Measurements from ENCODE around the gene PDE2A.

Gene PDE2A

DNA sequence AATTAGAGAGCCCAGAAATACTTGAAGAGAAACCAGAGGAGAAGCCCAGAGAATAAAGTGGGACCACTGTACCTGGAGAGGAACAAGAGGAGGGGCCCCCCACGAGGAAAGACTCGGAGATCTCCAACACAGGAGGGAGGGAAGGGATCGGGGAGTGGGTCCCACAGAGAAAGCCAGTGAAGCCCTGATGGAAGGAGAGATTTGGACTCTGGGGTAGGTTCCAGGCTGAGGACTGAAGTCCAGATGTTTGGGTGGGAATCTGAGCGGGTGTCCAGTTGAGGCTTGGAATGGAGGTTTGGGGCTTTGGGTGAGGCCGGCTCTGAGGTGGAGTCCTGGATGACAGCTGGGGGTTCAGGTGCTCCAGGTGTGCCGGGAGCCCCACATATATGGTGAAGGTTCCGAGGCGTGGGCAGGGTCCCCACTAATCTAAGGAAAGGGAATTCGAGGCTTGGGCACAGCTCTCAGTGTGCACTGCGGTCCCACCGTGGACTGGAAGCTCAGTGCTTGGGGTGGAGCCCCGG, 32.6 kb downstream of the PDE2A start:
- TF ChIP-seq, protein P1, sequence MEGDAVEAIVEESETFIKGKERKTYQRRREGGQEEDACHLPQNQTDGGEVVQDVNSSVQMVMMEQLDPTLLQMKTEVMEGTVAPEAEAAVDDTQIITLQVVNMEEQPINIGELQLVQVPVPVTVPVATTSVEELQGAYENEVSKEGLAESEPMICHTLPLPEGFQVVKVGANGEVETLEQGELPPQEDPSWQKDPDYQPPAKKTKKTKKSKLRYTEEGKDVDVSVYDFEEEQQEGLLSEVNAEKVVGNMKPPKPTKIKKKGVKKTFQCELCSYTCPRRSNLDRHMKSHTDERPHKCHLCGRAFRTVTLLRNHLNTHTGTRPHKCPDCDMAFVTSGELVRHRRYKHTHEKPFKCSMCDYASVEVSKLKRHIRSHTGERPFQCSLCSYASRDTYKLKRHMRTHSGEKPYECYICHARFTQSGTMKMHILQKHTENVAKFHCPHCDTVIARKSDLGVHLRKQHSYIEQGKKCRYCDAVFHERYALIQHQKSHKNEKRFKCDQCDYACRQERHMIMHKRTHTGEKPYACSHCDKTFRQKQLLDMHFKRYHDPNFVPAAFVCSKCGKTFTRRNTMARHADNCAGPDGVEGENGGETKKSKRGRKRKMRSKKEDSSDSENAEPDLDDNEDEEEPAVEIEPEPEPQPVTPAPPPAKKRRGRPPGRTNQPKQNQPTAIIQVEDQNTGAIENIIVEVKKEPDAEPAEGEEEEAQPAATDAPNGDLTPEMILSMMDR (IDR thresholded peaks at IDR 0.05; ENCODE audit: unreplicated experiment in 3 of 3) = no peak

DNA sequence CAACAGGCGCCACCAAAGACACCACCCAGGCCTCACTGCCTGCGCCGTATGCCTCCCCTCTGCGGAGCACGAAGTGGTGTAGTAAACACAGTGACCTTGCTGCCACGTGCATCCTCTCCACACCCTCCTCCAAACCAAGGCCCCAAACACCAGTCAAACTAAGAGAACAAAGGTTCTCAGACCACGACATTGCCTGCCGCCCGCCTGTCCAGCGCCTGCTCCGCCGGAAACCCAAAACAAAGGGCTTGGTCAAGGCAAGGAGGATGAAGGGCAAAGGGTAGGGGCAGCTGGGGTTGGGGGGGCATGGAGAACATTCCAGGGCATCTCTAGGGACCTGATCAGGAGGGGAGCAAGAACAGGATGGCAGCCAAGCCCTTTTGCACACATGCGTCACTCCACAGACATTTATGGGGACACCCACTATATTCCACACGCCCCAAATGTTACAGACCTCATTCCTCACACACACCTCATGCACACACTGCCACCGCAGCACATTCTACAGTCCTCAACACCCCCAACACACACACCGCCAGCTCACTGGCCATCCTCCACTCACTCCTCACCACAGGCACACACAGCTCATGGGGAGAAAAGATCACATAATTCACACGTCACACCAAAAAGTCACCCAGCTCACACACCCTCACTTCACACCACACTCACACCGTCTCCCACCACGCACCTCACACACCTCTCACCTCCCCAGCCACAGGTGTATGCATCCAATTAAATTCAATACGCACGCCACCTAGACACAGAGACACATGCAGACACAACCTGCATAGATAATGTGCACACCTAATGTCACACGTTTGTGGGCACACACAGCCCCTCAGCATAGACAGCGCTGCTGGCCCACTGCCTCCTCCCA, 34.5 kb downstream of the PDE2A start:
- H3K4me3 Mint-ChIP-seq = no peak overlapping the region
- H3K9me3 Mint-ChIP-seq = no peaks in the 10 kb centered on the region
- H3K4me1 Mint-ChIP-seq = peaks cover 6% of the 10 kb centered on the region
- H3K36me3 Mint-ChIP-seq (ENCODE audit: low read depth) = no peaks in the 10 kb centered on the region
- H3K27ac Mint-ChIP-seq = no peak overlapping the region
- TF ChIP-seq, protein P1 (IDR thresholded peaks at IDR 0.05; ENCODE audit: unreplicated experiment in 3 of 3) = no peak
- peaks cover 34% of the 10 kb centered on the region for H3K27me3 Mint-ChIP-seq (ENCODE audit: low read depth)

More for the DNA sequence above, 32.6 kb downstream of the PDE2A start:
- peaks cover 36% of the 10 kb centered on the region for H3K27me3 Mint-ChIP-seq (ENCODE audit: low read depth)
- H3K27ac Mint-ChIP-seq = no peak overlapping the region
- H3K4me1 Mint-ChIP-seq = no peaks in the 10 kb centered on the region
- H3K4me3 Mint-ChIP-seq = no peak overlapping the region
- no peaks in the 10 kb centered on the region for H3K36me3 Mint-ChIP-seq (ENCODE audit: low read depth)
- no peaks in the 10 kb centered on the region for H3K9me3 Mint-ChIP-seq

DNA sequence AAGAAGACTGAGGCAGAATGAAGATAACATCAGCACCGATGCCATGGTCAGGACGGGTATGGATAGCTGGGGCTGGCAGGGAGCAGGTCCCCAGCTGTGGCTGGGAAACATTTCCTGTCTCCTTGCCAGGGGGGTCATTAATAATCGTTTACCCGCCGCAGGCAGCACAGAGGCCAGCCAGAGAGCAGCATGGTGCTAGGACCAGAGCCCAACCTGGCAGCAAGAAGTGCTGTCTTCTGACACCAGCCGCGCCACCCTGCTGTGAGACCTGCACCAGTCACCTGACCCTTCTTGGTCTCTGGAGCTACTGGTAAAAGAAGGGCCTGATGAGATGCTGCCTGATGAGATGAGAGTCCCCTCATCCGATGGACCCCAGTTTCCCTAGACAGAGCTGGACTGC, 36.3 kb downstream of the PDE2A start:
- Mint-ChIP-seq H3K27me3 (ENCODE audit: low read depth) (peaks cover 23% of the 10 kb centered on the region), H3K4me3 (no peak overlapping the region), H3K27ac (no peak overlapping the region), H3K36me3 (ENCODE audit: low read depth) (no peaks in the 10 kb centered on the region), H3K9me3 (no peaks in the 10 kb centered on the region), H3K4me1 (peaks cover 6% of the 10 kb centered on the region)
- TF ChIP-seq, protein P1 (IDR thresholded peaks at IDR 0.05; ENCODE audit: unreplicated experiment in 3 of 3) = no peak

DNA sequence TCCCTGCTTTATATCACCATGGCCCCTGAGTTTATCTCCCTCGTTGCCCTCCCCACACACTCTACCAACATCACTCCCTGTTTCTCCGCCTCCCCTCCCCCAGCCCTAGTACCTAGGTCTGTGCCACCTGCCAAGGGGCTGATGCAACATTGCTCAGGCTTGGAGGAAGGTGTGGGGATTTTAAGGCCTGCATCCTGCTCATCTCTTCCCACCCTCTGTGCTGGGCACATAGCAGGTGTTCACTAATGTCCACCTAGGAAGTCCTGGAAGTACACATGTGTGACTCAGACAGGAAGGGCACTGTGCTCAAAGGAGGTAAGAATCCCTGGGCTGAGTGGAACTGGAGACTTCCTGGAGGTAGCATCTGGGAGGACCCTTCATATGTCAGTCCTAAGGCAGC, 37.0 kb downstream of the PDE2A start:
- Mint-ChIP-seq H3K9me3 (no peaks in the 10 kb centered on the region), H3K27me3 (ENCODE audit: low read depth) (peaks cover 26% of the 10 kb centered on the region), H3K27ac (no peak overlapping the region), H3K36me3 (ENCODE audit: low read depth) (no peaks in the 10 kb centered on the region), H3K4me3 (no peak overlapping the region), H3K4me1 (peaks cover 6% of the 10 kb centered on the region)
- TF ChIP-seq, protein P1 (IDR thresholded peaks at IDR 0.05; ENCODE audit: unreplicated experiment in 3 of 3) = no peak

GRCh38 chr11:72636376-72636775, 37.8 kb downstream of the PDE2A start:
- peaks cover 6% of the 10 kb centered on the region for H3K4me1 Mint-ChIP-seq
- no peak overlapping the region for H3K27ac Mint-ChIP-seq
- H3K9me3 Mint-ChIP-seq = no peaks in the 10 kb centered on the region
- H3K36me3 Mint-ChIP-seq (ENCODE audit: low read depth) = no peaks in the 10 kb centered on the region
- H3K4me3 Mint-ChIP-seq = no peak overlapping the region
- H3K27me3 Mint-ChIP-seq (ENCODE audit: low read depth) = peaks cover 26% of the 10 kb centered on the region
- TF ChIP-seq, protein P1 (IDR thresholded peaks at IDR 0.05; ENCODE audit: unreplicated experiment in 3 of 3) = no peak
